Measurements from ENCODE around the gene WDR4. TPM values are rescaled to one million over a fixed set of nuclear protein-coding genes. Genes with fewer than 3 reads are reported as not detected.
"Not testable (repeated sequence)": the region's sequence is repeated elsewhere in the genome, so short reads cannot be mapped to it uniquely, and the experiment has no call there.

The WDR4 gene
- polyA plus RNA-seq, 2 donors = 10.4 to 13.1 TPM

DNA sequence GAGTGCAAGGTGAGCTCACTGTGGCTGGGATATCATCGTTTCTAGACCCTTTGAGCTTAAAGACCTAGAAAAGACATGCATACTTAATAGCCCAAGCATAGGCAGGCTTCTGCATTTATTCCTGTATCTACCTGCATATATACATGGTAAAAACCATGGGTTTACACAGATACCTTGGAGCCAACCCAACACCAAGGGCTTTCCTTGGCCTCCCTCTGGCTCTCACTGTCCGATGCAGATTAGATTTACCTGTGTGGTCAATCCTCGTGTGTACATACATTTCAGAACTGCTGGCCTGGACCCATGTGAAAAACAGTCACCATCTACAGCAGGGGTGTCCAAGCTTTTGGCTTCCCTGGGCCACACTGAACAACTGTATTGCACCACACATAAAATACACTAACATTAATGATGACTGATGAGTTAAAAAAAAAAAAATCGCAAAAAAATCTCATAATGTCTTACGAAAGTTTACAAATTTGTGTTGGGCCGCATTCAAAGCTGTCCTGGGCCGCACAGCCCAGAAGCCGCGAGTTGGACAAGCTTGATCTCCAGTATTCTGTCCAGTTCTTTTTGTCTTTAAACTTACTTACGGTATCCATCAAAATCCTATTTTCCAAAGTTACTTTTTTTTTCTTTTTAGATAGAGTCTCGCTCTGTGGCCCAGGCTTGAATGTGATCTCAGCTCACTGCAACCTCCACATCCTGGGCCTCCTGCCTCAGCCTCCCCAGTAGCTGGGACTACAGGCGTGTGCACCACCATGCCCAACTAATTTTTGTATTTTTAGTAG, 43.5 kb downstream of the WDR4 start:
- 79 to 82% methylated on average over 12 of the region's 12 CpGs for WGBS, 2 donors
- Histone ChIP-seq H3K36me3 (ENCODE audit: control insufficient read depth in 2 of 2, insufficient read depth in 2 of 2, low read length in 1 of 2) (peaks cover 16 to 18% of the 10 kb centered on the region in 2 donors), H3K4me3 (ENCODE audit: low read depth in 1 of 2, low read length in 2 of 2) (no peak overlapping the region), H3K27me3 (ENCODE audit: control insufficient read depth in 1 of 2, insufficient read depth in 2 of 2, low read length in 2 of 2) (no peaks in the 10 kb centered on the region), H3K4me1 (ENCODE audit: control insufficient read depth in 2 of 2, insufficient read depth in 2 of 2, low read length in 1 of 2) (peaks cover 0 to 2% of the 10 kb centered on the region in 2 donors), H3K9me3 (ENCODE audit: control insufficient read depth in 2 of 2, insufficient read depth in 1 of 2, low read depth in 1 of 2, low read length in 1 of 2) (peaks cover 0 to 3% of the 10 kb centered on the region in 2 donors), H3K27ac (ENCODE audit: low read depth in 2 of 2, low read length in 1 of 2) (no peak overlapping the region)

DNA sequence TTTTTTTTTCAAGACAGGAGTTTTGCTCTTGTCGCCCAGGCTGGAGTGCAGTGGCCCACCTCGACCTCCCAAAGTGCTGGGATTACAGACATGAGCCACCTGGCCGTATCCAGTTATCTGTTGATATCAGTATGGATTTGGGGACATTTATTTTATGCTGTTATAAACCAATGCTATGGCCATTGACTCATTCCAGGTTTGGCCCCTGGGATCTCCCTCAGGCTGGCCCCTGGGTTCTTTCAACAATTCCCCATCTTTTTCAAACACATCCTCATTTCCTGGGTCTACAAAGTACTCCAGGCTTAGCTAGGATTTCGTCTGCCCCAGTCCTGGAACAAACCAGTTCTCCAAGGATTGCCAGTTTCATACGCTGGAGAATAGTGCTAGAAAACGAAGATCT, 44.1 kb downstream of the WDR4 start:
- WGBS, 2 donors = 76 to 82% methylated on average over 6 of the region's 6 CpGs
- H3K4me3 ChIP-seq (ENCODE audit: low read depth in 1 of 2, low read length in 2 of 2) = no peak overlapping the region
- no peaks in the 10 kb centered on the region for H3K9me3 ChIP-seq (ENCODE audit: control insufficient read depth in 2 of 2, insufficient read depth in 1 of 2, low read depth in 1 of 2, low read length in 1 of 2)

DNA sequence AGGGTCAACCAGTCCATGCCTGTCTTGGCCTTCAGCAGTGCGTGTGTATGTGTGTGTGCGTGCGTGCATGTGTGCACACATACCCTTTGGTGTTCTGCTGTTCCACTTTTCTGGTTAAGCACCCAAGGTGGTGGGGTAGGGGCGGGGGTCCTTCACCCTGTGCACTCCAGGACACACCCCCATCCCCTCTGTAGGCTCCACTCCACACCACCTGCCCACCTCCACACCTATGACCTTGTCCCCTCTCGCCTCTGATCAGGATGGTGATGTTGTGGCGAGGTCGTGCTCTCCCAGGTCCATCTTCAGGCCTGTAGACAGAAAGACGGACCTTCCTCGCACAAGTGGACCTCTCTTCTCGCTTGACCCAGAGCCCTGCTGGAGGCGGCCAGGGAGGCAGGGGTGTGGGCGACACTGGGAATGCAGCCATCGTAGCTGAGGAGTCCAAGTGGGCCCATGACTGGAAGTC, 44.6 kb downstream of the WDR4 start:
- peaks cover 7 to 8% of the 10 kb centered on the region in 2 donors for H3K36me3 ChIP-seq (ENCODE audit: control insufficient read depth in 2 of 2, insufficient read depth in 2 of 2, low read length in 1 of 2)
- H3K27ac ChIP-seq (ENCODE audit: low read depth in 2 of 2, low read length in 1 of 2) = no peak overlapping the region
- H3K9me3 ChIP-seq (ENCODE audit: control insufficient read depth in 2 of 2, insufficient read depth in 1 of 2, low read depth in 1 of 2, low read length in 1 of 2) = no peaks in the 10 kb centered on the region
- H3K4me3 ChIP-seq (ENCODE audit: low read depth in 1 of 2, low read length in 2 of 2) = no peak overlapping the region
- peaks cover 0 to 2% of the 10 kb centered on the region in 2 donors for H3K4me1 ChIP-seq (ENCODE audit: control insufficient read depth in 2 of 2, insufficient read depth in 2 of 2, low read length in 1 of 2)
- WGBS, 2 donors = 89 to 92% methylated on average over 13 of the region's 13 CpGs
- H3K27me3 ChIP-seq (ENCODE audit: control insufficient read depth in 1 of 2, insufficient read depth in 2 of 2, low read length in 2 of 2) = no peaks in the 10 kb centered on the region

More for the DNA sequence above, 44.1 kb downstream of the WDR4 start:
- Histone ChIP-seq H3K27ac (ENCODE audit: low read depth in 2 of 2, low read length in 1 of 2) (no peak overlapping the region), H3K36me3 (ENCODE audit: control insufficient read depth in 2 of 2, insufficient read depth in 2 of 2, low read length in 1 of 2) (peaks cover 10 to 12% of the 10 kb centered on the region in 2 donors), H3K4me1 (ENCODE audit: control insufficient read depth in 2 of 2, insufficient read depth in 2 of 2, low read length in 1 of 2) (peaks cover 0 to 2% of the 10 kb centered on the region in 2 donors), H3K27me3 (ENCODE audit: control insufficient read depth in 1 of 2, insufficient read depth in 2 of 2, low read length in 2 of 2) (no peaks in the 10 kb centered on the region)

DNA sequence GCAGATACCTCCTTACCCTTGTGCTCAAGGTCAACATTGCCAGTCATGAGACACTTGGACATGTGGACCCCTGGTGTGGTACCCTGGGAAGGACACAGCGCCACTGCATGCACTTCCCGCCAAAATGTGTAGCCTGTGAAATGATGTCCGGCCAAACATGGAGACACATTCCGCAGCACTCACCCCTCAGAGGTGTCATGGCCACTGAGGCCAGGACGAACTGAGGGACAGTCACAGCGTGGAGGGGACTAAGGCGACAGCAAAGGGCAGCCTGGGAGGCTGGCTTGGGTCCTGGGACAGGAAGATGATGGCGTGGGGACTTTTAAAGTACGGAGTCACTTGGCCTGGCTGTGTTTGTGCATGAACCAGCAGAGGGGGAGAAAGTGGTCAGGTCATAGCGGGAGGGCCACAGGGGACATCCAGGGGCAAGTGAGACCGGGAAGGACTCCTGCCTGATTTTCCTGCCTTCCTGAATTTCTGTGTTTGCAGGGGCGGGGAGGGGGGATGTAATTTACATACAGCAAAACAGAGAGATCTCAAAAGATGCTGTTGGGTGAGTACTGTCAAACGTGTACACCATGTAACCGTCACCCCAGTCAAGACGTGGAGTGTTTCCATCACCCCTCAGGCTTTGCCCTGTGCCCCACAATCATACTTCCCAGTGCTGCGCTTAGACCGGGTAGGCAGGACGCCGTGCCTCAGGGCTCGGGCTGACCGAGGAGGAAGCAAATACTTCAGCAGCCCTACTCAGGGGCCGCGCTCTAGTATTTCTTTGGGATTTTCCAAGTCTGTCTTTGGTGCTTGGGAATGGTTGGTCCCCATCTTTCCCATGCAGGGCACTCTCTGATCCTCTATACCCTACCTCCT, 45.2 kb downstream of the WDR4 start:
- Histone ChIP-seq H3K4me1 (ENCODE audit: control insufficient read depth in 2 of 2, insufficient read depth in 2 of 2, low read length in 1 of 2) (peaks cover 0 to 2% of the 10 kb centered on the region in 2 donors), H3K4me3 (ENCODE audit: low read depth in 1 of 2, low read length in 2 of 2) (no peak overlapping the region), H3K27ac (ENCODE audit: low read depth in 2 of 2, low read length in 1 of 2) (no peak overlapping the region), H3K9me3 (ENCODE audit: control insufficient read depth in 2 of 2, insufficient read depth in 1 of 2, low read depth in 1 of 2, low read length in 1 of 2) (peaks cover 0 to 4% of the 10 kb centered on the region in 2 donors), H3K36me3 (ENCODE audit: control insufficient read depth in 2 of 2, insufficient read depth in 2 of 2, low read length in 1 of 2) (peaks cover under 1 to 2% of the 10 kb centered on the region in 2 donors), H3K27me3 (ENCODE audit: control insufficient read depth in 1 of 2, insufficient read depth in 2 of 2, low read length in 2 of 2) (no peaks in the 10 kb centered on the region)
- WGBS, 2 donors = 77 to 80% methylated on average over 23 of the region's 23 CpGs

DNA sequence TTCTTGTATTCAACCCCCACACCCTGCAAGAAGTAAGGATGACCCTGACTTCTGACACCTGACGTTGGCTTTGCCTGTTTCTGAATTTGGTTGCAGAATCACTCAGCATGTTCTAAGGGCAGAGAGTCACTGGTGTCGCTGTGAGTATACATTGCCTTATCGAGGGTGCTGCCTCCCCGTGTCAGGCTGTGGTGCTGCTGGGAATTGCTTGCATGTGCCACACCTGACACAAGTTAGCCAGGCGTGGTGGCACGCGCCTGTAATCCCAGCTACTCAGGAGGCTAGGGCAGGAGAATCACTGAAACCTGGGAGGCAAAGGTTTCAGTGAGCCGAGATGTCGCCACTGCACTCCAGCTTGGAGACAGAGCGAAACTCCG, 45.9 kb downstream of the WDR4 start:
- Histone ChIP-seq H3K4me3 (ENCODE audit: low read depth in 1 of 2, low read length in 2 of 2) (no peak overlapping the region), H3K27ac (ENCODE audit: low read depth in 2 of 2, low read length in 1 of 2) (no peak overlapping the region), H3K27me3 (ENCODE audit: control insufficient read depth in 1 of 2, insufficient read depth in 2 of 2, low read length in 2 of 2) (no peaks in the 10 kb centered on the region), H3K36me3 (ENCODE audit: control insufficient read depth in 2 of 2, insufficient read depth in 2 of 2, low read length in 1 of 2) (peaks cover 0 to 2% of the 10 kb centered on the region in 2 donors), H3K4me1 (ENCODE audit: control insufficient read depth in 2 of 2, insufficient read depth in 2 of 2, low read length in 1 of 2) (peaks cover 0 to 2% of the 10 kb centered on the region in 2 donors), H3K9me3 (ENCODE audit: control insufficient read depth in 2 of 2, insufficient read depth in 1 of 2, low read depth in 1 of 2, low read length in 1 of 2) (peaks cover 0 to 4% of the 10 kb centered on the region in 2 donors)
- 49 to 54% methylated on average over 11 of the region's 11 CpGs for WGBS, 2 donors

DNA sequence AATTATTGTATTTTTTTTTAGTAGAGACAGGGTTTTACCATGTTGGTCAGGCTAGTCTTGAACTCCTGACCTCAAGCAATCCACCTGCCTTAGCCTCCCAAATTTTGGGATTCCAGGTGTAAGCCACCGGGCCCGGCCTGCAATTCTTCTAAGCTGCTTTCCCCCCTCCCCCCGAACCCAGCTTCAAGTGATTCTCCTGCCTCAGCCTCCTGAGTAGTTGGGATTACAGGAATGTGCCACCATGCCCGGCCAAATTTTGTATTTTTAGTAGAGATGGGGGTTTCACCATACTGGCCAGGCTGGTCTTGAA, 47.1 kb downstream of the WDR4 start:
- not testable (repeated sequence) for H3K27me3 ChIP-seq (ENCODE audit: control insufficient read depth in 1 of 2, insufficient read depth in 2 of 2, low read length in 2 of 2); H3K4me3 ChIP-seq (ENCODE audit: low read depth in 1 of 2, low read length in 2 of 2); H3K4me1 ChIP-seq (ENCODE audit: control insufficient read depth in 2 of 2, insufficient read depth in 2 of 2, low read length in 1 of 2); H3K9me3 ChIP-seq (ENCODE audit: control insufficient read depth in 2 of 2, insufficient read depth in 1 of 2, low read depth in 1 of 2, low read length in 1 of 2); H3K36me3 ChIP-seq (ENCODE audit: control insufficient read depth in 2 of 2, insufficient read depth in 2 of 2, low read length in 1 of 2); H3K27ac ChIP-seq (ENCODE audit: low read depth in 2 of 2, low read length in 1 of 2)
- 84 to 91% methylated on average over 4 of the region's 4 CpGs for WGBS, 2 donors

DNA sequence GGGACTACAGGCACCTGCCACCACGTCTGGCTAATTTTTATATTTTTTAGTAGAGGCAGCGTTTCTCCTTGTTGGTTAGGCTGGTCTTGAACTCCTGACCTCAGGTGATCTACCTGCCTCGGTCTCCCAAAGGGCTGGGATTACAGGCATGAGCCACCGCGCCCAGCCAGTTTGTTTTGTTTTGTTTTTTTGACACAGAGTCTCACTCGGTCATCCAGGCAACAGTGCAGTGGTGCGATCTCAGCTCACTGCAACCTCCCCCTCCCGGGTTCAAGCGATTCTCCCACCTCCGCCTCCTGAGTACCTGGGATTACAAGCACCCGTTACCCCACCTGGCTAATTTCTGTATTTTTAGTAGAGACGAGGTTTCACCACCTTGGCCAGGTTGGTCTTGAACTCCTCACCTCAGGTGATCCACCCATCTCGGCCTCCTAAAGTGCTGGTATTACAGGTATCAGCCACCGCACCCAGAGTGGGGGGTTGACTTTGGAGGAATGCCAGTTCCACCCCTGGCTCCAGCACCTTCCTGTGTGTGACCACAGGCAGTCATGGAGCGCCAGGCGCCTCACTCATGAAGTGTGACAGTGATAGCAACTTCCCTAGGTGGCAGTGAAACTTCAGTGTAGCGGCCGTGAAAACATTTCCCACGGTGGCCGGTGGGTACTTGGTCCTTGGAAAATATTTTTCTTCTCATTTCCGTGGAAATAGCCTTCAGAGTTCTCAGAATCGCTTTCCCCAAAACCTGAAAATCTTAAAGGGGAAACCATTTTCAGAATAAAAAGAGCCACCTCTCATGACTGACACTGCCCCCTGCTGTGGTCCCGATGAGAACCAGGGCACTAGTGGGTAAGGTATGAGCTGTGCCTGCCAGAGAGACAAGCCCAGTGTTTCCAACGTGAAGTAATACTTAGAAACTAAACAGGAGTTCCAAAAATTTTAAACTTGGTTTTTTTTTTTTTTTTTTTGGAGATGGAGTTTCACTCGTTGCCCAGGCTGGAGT, 48.6 kb downstream of the WDR4 start:
- Histone ChIP-seq H3K27me3 (ENCODE audit: control insufficient read depth in 1 of 2, insufficient read depth in 2 of 2, low read length in 2 of 2) (no peaks in the 10 kb centered on the region), H3K9me3 (ENCODE audit: control insufficient read depth in 2 of 2, insufficient read depth in 1 of 2, low read depth in 1 of 2, low read length in 1 of 2) (peaks cover 0 to 4% of the 10 kb centered on the region in 2 donors), H3K36me3 (ENCODE audit: control insufficient read depth in 2 of 2, insufficient read depth in 2 of 2, low read length in 1 of 2) (no peaks in the 10 kb centered on the region), H3K27ac (ENCODE audit: low read depth in 2 of 2, low read length in 1 of 2) (no peak overlapping the region), H3K4me3 (ENCODE audit: low read depth in 1 of 2, low read length in 2 of 2) (no peak overlapping the region), H3K4me1 (ENCODE audit: control insufficient read depth in 2 of 2, insufficient read depth in 2 of 2, low read length in 1 of 2) (no peaks in the 10 kb centered on the region)
- 63 to 66% methylated on average over 25 of the region's 25 CpGs for WGBS, 2 donors

DNA sequence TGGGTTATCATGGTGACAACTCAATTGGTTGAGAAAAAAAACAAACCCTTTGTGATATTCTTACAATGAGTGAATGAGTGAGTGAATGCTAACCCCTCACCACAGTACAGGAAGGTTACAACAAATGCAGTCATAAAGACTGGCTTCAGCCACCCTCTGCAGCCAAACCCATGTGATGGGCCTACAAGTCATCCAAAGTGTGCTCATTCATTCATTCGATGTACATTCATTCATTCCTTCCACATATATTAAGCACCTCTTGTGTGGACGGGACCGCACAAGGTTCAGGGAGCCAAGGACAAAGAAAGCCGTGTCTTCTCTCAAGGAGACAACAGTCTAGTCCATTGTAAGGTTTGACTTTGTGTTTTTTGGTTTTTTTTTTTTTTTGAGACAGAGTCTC, 49.4 kb downstream of the WDR4 start:
- Histone ChIP-seq H3K27ac (ENCODE audit: low read depth in 2 of 2, low read length in 1 of 2) (no peak overlapping the region), H3K36me3 (ENCODE audit: control insufficient read depth in 2 of 2, insufficient read depth in 2 of 2, low read length in 1 of 2) (no peaks in the 10 kb centered on the region), H3K9me3 (ENCODE audit: control insufficient read depth in 2 of 2, insufficient read depth in 1 of 2, low read depth in 1 of 2, low read length in 1 of 2) (peaks cover 0 to 4% of the 10 kb centered on the region in 2 donors), H3K4me3 (ENCODE audit: low read depth in 1 of 2, low read length in 2 of 2) (no peak overlapping the region), H3K27me3 (ENCODE audit: control insufficient read depth in 1 of 2, insufficient read depth in 2 of 2, low read length in 2 of 2) (no peaks in the 10 kb centered on the region), H3K4me1 (ENCODE audit: control insufficient read depth in 2 of 2, insufficient read depth in 2 of 2, low read length in 1 of 2) (no peaks in the 10 kb centered on the region)
- WGBS, 2 donors = 94% methylated on average over 4 of the region's 4 CpGs

DNA sequence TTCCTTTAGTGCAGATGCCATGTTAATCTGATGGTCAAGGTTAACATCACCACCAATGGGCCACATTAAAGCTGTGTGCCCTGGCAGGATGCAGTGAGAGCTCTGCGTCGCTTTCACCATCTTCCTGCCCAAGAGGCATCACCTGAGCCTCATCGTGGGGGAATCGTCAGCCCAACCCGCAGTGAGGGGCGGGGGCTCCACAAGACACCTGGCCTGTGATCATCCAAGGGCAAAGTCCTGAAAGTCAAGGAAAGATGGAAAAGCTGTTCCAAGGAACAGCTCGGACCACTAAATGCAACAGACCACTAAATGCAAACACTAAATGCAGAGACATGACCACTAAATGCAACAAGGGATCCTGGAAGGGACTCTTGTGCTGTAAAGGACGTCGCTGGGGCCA, 49.9 kb downstream of the WDR4 start:
- H3K36me3 ChIP-seq (ENCODE audit: control insufficient read depth in 2 of 2, insufficient read depth in 2 of 2, low read length in 1 of 2) = no peaks in the 10 kb centered on the region
- WGBS, 2 donors = 86% methylated on average over 9 of the region's 9 CpGs
- H3K4me1 ChIP-seq (ENCODE audit: control insufficient read depth in 2 of 2, insufficient read depth in 2 of 2, low read length in 1 of 2) = no peaks in the 10 kb centered on the region
- H3K27ac ChIP-seq (ENCODE audit: low read depth in 2 of 2, low read length in 1 of 2) = no peak overlapping the region
- H3K4me3 ChIP-seq (ENCODE audit: low read depth in 1 of 2, low read length in 2 of 2) = no peak overlapping the region
- H3K9me3 ChIP-seq (ENCODE audit: control insufficient read depth in 2 of 2, insufficient read depth in 1 of 2, low read depth in 1 of 2, low read length in 1 of 2) = peaks cover 0 to 4% of the 10 kb centered on the region in 2 donors
- H3K27me3 ChIP-seq (ENCODE audit: control insufficient read depth in 1 of 2, insufficient read depth in 2 of 2, low read length in 2 of 2) = no peaks in the 10 kb centered on the region

Measured in esophagus (tissue), 2 donors.